ENCODE results near the gene PSMB2. TPM values are rescaled to one million over a fixed set of nuclear protein-coding genes. Genes with fewer than 3 reads are reported as not detected.

PSMB2 gene
- polyA plus RNA-seq, 1 donor from 2014 or later, result 48.2 TPM

DNA sequence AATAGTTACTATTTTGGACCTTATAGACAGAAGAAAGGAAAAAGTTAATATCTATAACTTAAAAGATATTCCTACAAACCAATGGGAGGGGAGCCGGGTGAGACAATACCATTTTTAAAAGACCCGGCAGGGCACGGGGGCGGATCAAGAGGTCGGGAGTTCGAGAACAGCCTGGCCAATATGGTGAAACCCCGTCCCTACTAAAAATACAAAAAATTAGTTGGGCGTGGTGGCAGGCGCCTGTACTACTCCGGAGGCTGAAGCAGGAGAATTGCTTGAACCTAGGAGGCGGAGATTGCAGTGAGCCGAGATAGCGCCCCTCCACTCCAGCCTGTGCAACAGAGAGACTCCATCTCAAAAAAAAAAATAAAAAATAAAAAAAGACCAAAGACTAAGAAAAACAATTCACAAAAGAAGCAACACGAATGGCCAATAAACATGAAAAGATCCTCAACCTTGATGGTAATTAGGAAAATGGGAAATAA lies 1.2 kb upstream of the PSMB2 start:
- Histone ChIP-seq H3K4me2 (ENCODE audit: low read length) (no peak overlapping the region), H3K79me2 (replicated peaks; ENCODE audit: insufficient read depth, low read length) (peaks cover 32% of the 10 kb centered on the region), H3K9me2 (ENCODE audit: insufficient read depth, low read length) (no peaks in the 10 kb centered on the region), H3K27me3 (ENCODE audit: insufficient read depth, low read depth, low read length) (peaks cover 17% of the 10 kb centered on the region), H3K27ac (ENCODE audit: low read length) (peak overlapping the region; percentile 89), H3F3A (ENCODE audit: insufficient read depth, low read length, poor library complexity, severe bottlenecking) (no peaks in the 10 kb centered on the region), H3K4me3 (ENCODE audit: low read length) (peak overlapping the region; percentile 85), H3K9ac (ENCODE audit: low read length) (no peak overlapping the region), H4K20me1 (ENCODE audit: insufficient read depth) (no peaks in the 10 kb centered on the region), H3K36me3 (ENCODE audit: insufficient read depth, low read length) (no peaks in the 10 kb centered on the region), H3K9me3 (ENCODE audit: low read length) (no peaks in the 10 kb centered on the region), H2AFZ (ENCODE audit: low read depth, low read length) (peak overlapping the region; percentile 93)
- TF ChIP-seq EZH2 (IDR thresholded peaks at IDR 0.05; ENCODE audit: borderline replicate concordance, insufficient read depth, low read length, poor library complexity, severe bottlenecking) (no peak), POLR2AphosphoS5 (IDR thresholded peaks at IDR 0.05) (no peak), MXI1 (conservative IDR thresholded peaks at IDR 0.05; ENCODE audit: poor library complexity, severe bottlenecking) (no peak), EP300 (conservative IDR thresholded peaks at IDR 0.05; ENCODE audit: poor library complexity, severe bottlenecking) (no peak), RAD21 (conservative IDR thresholded peaks at IDR 0.05) (no peak), SMC3 (conservative IDR thresholded peaks at IDR 0.05; ENCODE audit: poor library complexity) (no peak)
- TF ChIP-seq, protein P1, sequence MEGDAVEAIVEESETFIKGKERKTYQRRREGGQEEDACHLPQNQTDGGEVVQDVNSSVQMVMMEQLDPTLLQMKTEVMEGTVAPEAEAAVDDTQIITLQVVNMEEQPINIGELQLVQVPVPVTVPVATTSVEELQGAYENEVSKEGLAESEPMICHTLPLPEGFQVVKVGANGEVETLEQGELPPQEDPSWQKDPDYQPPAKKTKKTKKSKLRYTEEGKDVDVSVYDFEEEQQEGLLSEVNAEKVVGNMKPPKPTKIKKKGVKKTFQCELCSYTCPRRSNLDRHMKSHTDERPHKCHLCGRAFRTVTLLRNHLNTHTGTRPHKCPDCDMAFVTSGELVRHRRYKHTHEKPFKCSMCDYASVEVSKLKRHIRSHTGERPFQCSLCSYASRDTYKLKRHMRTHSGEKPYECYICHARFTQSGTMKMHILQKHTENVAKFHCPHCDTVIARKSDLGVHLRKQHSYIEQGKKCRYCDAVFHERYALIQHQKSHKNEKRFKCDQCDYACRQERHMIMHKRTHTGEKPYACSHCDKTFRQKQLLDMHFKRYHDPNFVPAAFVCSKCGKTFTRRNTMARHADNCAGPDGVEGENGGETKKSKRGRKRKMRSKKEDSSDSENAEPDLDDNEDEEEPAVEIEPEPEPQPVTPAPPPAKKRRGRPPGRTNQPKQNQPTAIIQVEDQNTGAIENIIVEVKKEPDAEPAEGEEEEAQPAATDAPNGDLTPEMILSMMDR (IDR thresholded peaks at IDR 0.05; ENCODE audit: poor library complexity, severe bottlenecking), result no peak

DNA sequence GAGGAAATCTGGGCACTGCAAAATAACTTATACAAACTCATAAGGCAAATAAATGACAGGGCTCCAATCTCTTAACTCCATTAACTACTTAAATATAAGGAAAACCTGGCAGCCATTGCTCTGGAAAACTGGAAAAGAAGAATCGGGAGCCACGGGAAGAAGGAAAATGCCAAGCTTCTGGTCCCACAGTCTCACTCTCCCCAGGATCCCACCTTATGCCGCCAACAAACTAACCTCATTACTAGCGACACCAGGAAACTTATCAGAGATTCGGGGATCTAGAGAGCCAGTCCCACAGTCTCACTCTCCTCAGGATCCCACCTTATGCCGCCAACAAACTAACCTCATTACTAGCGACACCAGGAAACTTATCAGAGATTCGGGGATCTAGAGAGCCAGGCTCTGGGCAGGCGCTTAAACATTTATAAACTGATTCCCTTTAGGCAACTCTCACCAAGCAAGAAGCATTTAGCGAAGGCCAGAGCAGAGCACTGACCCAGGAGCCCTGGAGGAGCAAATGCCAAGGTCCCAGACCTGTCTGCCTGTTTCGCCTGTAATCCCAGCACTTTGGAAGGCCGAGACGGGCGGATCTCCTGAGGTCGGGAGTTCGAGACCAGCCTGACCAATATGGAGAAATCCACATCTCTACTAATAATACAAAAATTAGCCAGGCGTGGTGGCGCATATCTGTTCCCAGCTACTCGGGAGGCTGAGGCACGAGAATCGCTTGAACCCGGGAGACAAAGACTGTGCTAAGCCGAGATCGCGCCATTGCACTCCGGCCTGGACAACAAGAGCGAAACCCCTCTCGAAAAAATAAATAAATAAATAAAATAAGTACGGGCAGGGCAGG lies 720 bp downstream of the PSMB2 start:
- Histone ChIP-seq H3K79me2 (replicated peaks; ENCODE audit: insufficient read depth, low read length) (peaks cover 47% of the 10 kb centered on the region), H3K4me3 (ENCODE audit: low read length) (peak overlapping the region; percentile 85), H3K9me2 (ENCODE audit: insufficient read depth, low read length) (no peaks in the 10 kb centered on the region), H3K36me3 (ENCODE audit: insufficient read depth, low read length) (no peaks in the 10 kb centered on the region), H3K27me3 (ENCODE audit: insufficient read depth, low read depth, low read length) (peaks cover 7% of the 10 kb centered on the region), H3K4me2 (ENCODE audit: low read length) (peak overlapping the region; percentile 61), H3F3A (ENCODE audit: insufficient read depth, low read length, poor library complexity, severe bottlenecking) (no peaks in the 10 kb centered on the region), H2AFZ (ENCODE audit: low read depth, low read length) (peak overlapping the region; percentile 93), H3K27ac (ENCODE audit: low read length) (peak overlapping the region; percentile 89), H3K9ac (ENCODE audit: low read length) (peak overlapping the region; percentile 90), H4K20me1 (ENCODE audit: insufficient read depth) (no peaks in the 10 kb centered on the region), H3K9me3 (ENCODE audit: low read length) (no peaks in the 10 kb centered on the region)
- TF ChIP-seq POLR2AphosphoS5 (IDR thresholded peaks at IDR 0.05) (no peak), RAD21 (conservative IDR thresholded peaks at IDR 0.05) (no peak), SMC3 (conservative IDR thresholded peaks at IDR 0.05; ENCODE audit: poor library complexity) (no peak), EZH2 (IDR thresholded peaks at IDR 0.05; ENCODE audit: borderline replicate concordance, insufficient read depth, low read length, poor library complexity, severe bottlenecking) (no peak), TAF1 (IDR thresholded peaks at IDR 0.05; ENCODE audit: low read depth) (no peak), MXI1 (conservative IDR thresholded peaks at IDR 0.05; ENCODE audit: poor library complexity, severe bottlenecking) (no peak)
- TF ChIP-seq, protein P1 (IDR thresholded peaks at IDR 0.05; ENCODE audit: poor library complexity, severe bottlenecking), result no peak

Data from neural cell (in vitro differentiated cells).